H1 (cell line): ENCODE measurements around the gene OR12D2. TPM values are rescaled to one million over a fixed set of nuclear protein-coding genes. Genes with fewer than 3 reads are reported as not detected.
"Not testable (repeated sequence)": the region's sequence is repeated elsewhere in the genome, so short reads cannot be mapped to it uniquely, and the experiment has no call there.

Experiments used
- CTCF ChIA-PET: fragments of 300-600 bp; sonication (Branson Sonifier 250); formaldehyde crosslinking; loops from one replicate; lab custom pipeline; 2021; ENCODE audit not compliant: partially characterized antibody; lab: Charles Lee
- POLR2A ChIA-PET: fragments of 300-600 bp; sonication (Branson Sonifier 250); formaldehyde crosslinking; loops from one replicate; lab custom pipeline; 2021; ENCODE audit warnings: inconsistent platforms; ENCODE audit not compliant: partially characterized antibody; lab: Charles Lee
- DNase-seq, 2 experiments: peaks; one replicate each; pipeline versions ENCODE4 v3.0.0 to v3.0.0-alpha.2; 2010 to 2022; ENCODE audit warnings: low spot score in 2 of 2, low read depth in 1 of 2, mixed read lengths in 1 of 2
- FAIRE-seq: peaks from 2 replicates; lab custom pipeline; 2011; peaks lifted over from hg19 to GRCh38; lab: Jason Lieb, UNC
- H2AFZ ChIP-seq: 2 replicates; pipeline ENCODE4 v1.8.1; 2012; ENCODE audit warnings: low read length, inconsistent platforms
- H2AK5ac ChIP-seq: 2 replicates; pipeline ENCODE4 v1.6.1; 2013; ENCODE audit warnings: low read depth, low read length
- H2BK120ac ChIP-seq: replicated peaks from 2 replicates; pipeline ENCODE3; 2013; ENCODE audit warnings: low read depth, low read length, inconsistent platforms
- H2BK12ac ChIP-seq: 2 replicates; pipeline ENCODE4 v1.6.1; 2013; ENCODE audit warnings: low read depth, low read length
- H2BK15ac ChIP-seq: 2 replicates; pipeline ENCODE4 v1.6.1; 2013; ENCODE audit warnings: low read length
- H2BK20ac ChIP-seq: 2 replicates; pipeline ENCODE4 v1.6.1; 2013; ENCODE audit warnings: low read length
- H2BK5ac ChIP-seq: 2 replicates; pipeline ENCODE4 v1.6.1; 2013; ENCODE audit warnings: low read depth, low read length
- H3K14ac ChIP-seq: 2 replicates; pipeline ENCODE4 v1.6.1; 2013; ENCODE audit warnings: inconsistent platforms; ENCODE audit not compliant: insufficient read length
- H3K18ac ChIP-seq: 2 replicates; pipeline ENCODE4 v1.6.1; 2013; ENCODE audit warnings: low read length; ENCODE audit errors: extremely low read depth
- H3K23ac ChIP-seq: 2 replicates; pipeline ENCODE4 v1.6.1; 2013; ENCODE audit warnings: inconsistent platforms; ENCODE audit not compliant: insufficient read length
- H3K23me2 ChIP-seq: 2 replicates; pipeline ENCODE4 v1.6.1; 2013; ENCODE audit warnings: low read depth, low read length
- H3K27ac ChIP-seq: 2 replicates; pipeline ENCODE4 v1.6.1; 2011; ENCODE audit warnings: low read depth, low read length, inconsistent platforms
- H3K27me3 ChIP-seq, 4 experiments: replicated peaks in 1 of 4; 1 replicate in 1 of 4; 2 replicates in 3 of 4; pipeline versions ENCODE4 v1.6.1 to v1.8.1; 2011 to 2013; ENCODE audit warnings: low read length in 3 of 4, mild to moderate bottlenecking in 3 of 4, inconsistent platforms in 2 of 4, mixed read lengths in 2 of 4, moderate library complexity in 1 of 4; ENCODE audit not compliant: control insufficient read depth in 3 of 4, insufficient read depth in 3 of 4; ENCODE audit errors: extremely low read depth in 1 of 4
- H3K36me3 ChIP-seq, 4 experiments: 2 replicates each; pipeline versions ENCODE4 v1.6.1 to v1.8.1; 2011 to 2013; ENCODE audit warnings: mild to moderate bottlenecking in 4 of 4, low read length in 3 of 4, moderate library complexity in 2 of 4, control low read depth in 1 of 4, inconsistent platforms in 1 of 4; ENCODE audit not compliant: insufficient read depth in 4 of 4, control insufficient read depth in 2 of 4
- H3K4ac ChIP-seq: replicated peaks from 2 replicates; pipeline ENCODE3; 2013; ENCODE audit warnings: low read length, low read depth, mixed read lengths, inconsistent platforms; ENCODE audit not compliant: insufficient read length
- H3K4me1 ChIP-seq, 4 experiments: replicated peaks in 1 of 4; 1 replicate in 1 of 4; 2 replicates in 3 of 4; pipeline versions ENCODE4 v1.6.1 to v1.8.1; 2011 to 2013; ENCODE audit warnings: low read length in 3 of 4, inconsistent platforms in 2 of 4, mixed read lengths in 1 of 4; ENCODE audit not compliant: insufficient read depth in 4 of 4, control insufficient read depth in 3 of 4
- H3K4me2 ChIP-seq, 2 experiments: 2 replicates each; pipeline versions ENCODE4 v1.6.1 to v1.8.1; 2011 to 2013; ENCODE audit warnings: low read depth in 2 of 2, low read length in 2 of 2, control low read depth in 1 of 2, inconsistent platforms in 1 of 2, mild to moderate bottlenecking in 1 of 2; ENCODE audit not compliant: insufficient read depth in 1 of 2
- H3K4me3 ChIP-seq, 4 experiments: fragments of 200-600, 300-600 bp in 1 of 4; sonication (generic), shearing (Covaris generic), sonication (Bioruptor Twin) in 1 of 4; 2 replicates each; pipeline versions ENCODE4 v1.5.1 to v1.8.1; 2011 to 2016; ENCODE audit warnings: low read length in 4 of 4, low read depth in 3 of 4, control low read depth in 2 of 4, inconsistent platforms in 2 of 4, mild to moderate bottlenecking in 2 of 4, mixed read lengths in 1 of 4, moderate library complexity in 1 of 4; ENCODE audit not compliant: insufficient read depth in 2 of 4; ENCODE audit errors: extremely low read depth in 1 of 4
- H3K56ac ChIP-seq: replicated peaks from 2 replicates; pipeline ENCODE3; 2013; ENCODE audit warnings: low read depth, mild to moderate bottlenecking, mixed read lengths, low read length, inconsistent platforms; ENCODE audit not compliant: insufficient read length
- H3K79me1 ChIP-seq: 2 replicates; pipeline ENCODE4 v1.6.1; 2013; ENCODE audit warnings: low read depth, low read length, control low read depth
- H3K79me2 ChIP-seq, 2 experiments: 2 replicates each; pipeline versions ENCODE4 v1.6.1 to v1.8.1; 2012 to 2013; ENCODE audit warnings: low read length in 2 of 2, mild to moderate bottlenecking in 2 of 2, inconsistent platforms in 1 of 2; ENCODE audit not compliant: insufficient read depth in 2 of 2, control insufficient read depth in 1 of 2
- H3K9ac ChIP-seq, 4 experiments: replicated peaks in 1 of 4; 1 replicate in 1 of 4; 2 replicates in 3 of 4; pipeline versions ENCODE4 v1.6.1 to v1.8.1; 2011 to 2013; ENCODE audit warnings: low read depth in 3 of 4, low read length in 3 of 4, control low read depth in 2 of 4, mild to moderate bottlenecking in 2 of 4, moderate library complexity in 2 of 4, inconsistent platforms in 1 of 4; ENCODE audit errors: extremely low read depth in 1 of 4
- H3K9me3 ChIP-seq, 2 experiments: 2 replicates each; pipeline versions ENCODE4 v1.6.1 to v1.8.1; 2012 to 2013; ENCODE audit warnings: mild to moderate bottlenecking in 2 of 2, moderate library complexity in 2 of 2, control low read depth in 1 of 2, inconsistent platforms in 1 of 2, low read depth in 1 of 2, low read length in 1 of 2, mixed read lengths in 1 of 2; ENCODE audit not compliant: insufficient read depth in 2 of 2
- H4K20me1 ChIP-seq, 2 experiments: replicated peaks in 1 of 2; 2 replicates each; pipeline versions ENCODE3 to v1.8.1; 2011 to 2013; ENCODE audit warnings: inconsistent platforms in 2 of 2, low read length in 2 of 2, mild to moderate bottlenecking in 1 of 2; ENCODE audit not compliant: insufficient read depth in 2 of 2, control insufficient read depth in 1 of 2
- H4K5ac ChIP-seq: 2 replicates; pipeline ENCODE4 v1.6.1; 2013; ENCODE audit warnings: low read length, low read depth, mixed read lengths, inconsistent platforms; ENCODE audit not compliant: insufficient read length
- H4K8ac ChIP-seq: 2 replicates; pipeline ENCODE4 v1.8.0; 2013; ENCODE audit warnings: mild to moderate bottlenecking, moderate library complexity, low read length, inconsistent platforms; ENCODE audit not compliant: insufficient read depth; ENCODE audit errors: extremely low read depth
- H4K91ac ChIP-seq: replicated peaks from 2 replicates; pipeline ENCODE3; 2013; ENCODE audit warnings: low read length, mixed read lengths, inconsistent platforms; ENCODE audit not compliant: insufficient read length
- RBBP5 ChIP-seq: IDR thresholded peaks from 2 replicates; pipeline ENCODE4 v1.7.1; 2012; ENCODE audit warnings: low read depth, mild to moderate bottlenecking, inconsistent platforms, low read length, moderate library complexity, borderline replicate concordance
- WGBS, 2 experiments: shearing (Covaris generic) in 1 of 2; methylation state at CpG; one replicate each; pipeline versions ENCODE4 v1.1.6 to v1.1.7; 2013 to 2015; ENCODE audit warnings: low lambda C conversion rate in 2 of 2, mixed read lengths in 2 of 2, inconsistent platforms in 1 of 2, low coverage in 1 of 2, missing lambda C conversion rate in 1 of 2; ENCODE audit not compliant: insufficient replicate concordance in 2 of 2, insufficient coverage in 1 of 2, insufficient read length in 1 of 2; ENCODE audit errors: extremely low coverage in 1 of 2, missing lambda C conversion rate in 1 of 2; 5-methylcytosine and 5-hydroxymethylcytosine counted together
- polyA plus RNA-seq, 7 experiments: library from polyadenylated mRNA; depleted of rRNA in 3 of 7; stranded (reverse) in 5 of 7; unstranded in 2 of 7; fragments of >200 nt in 5 of 7; fragments of 200-250 nt in 2 of 7; gene quantifications; 1 replicate in 5 of 7; 2 replicates in 1 of 7; 4 replicates in 1 of 7; pipeline versions ENCODE4 v1.2.1 to v1.2.3, GENCODE V29; 2011 to 2013; ENCODE audit warnings: missing spikeins in 2 of 7, mixed read lengths in 2 of 7
- total RNA-seq: library from RNA; stranded (reverse); fragmentation: NEBNext Ultra II Directional; extraction: Animal tissue kit (Norgen Biotek cat#: 25700); gene quantifications from 2 replicates; pipeline ENCODE4 v1.2.1, GENCODE V29; 2021

The OR12D2 gene
- total and polyA plus RNA-seq, 2 of the 8 experiments (the other 6 are each of a cell fraction or from before 2014, with no cell fraction given) = not detected

- TF ChIP-seq RBBP5 = no peak
These were observed at the start of gene OR12D2 (continued) for GRCh38 chr6:29395331-29395730.

GRCh38 chr6:29349348-29349747 lies 46.1 kb upstream of the OR12D2 start:
- H3K14ac ChIP-seq, H3K27ac ChIP-seq, H2BK15ac ChIP-seq, FAIRE-seq, H3K27me3 ChIP-seq, H3K4me2 ChIP-seq, H3K4me1 ChIP-seq, H3K23ac ChIP-seq, H3K4me3 ChIP-seq, H3K9ac ChIP-seq, POLR2A ChIA-PET, H2BK5ac ChIP-seq, H2BK20ac ChIP-seq, H2BK120ac ChIP-seq, H4K91ac ChIP-seq, H3K9me3 ChIP-seq, H2BK12ac ChIP-seq, H3K23me2 ChIP-seq, H3K79me2 ChIP-seq, H2AK5ac ChIP-seq, H2AFZ ChIP-seq, DNase-seq, H3K79me1 ChIP-seq, H4K5ac ChIP-seq, H3K56ac ChIP-seq, H3K36me3 ChIP-seq, H4K8ac ChIP-seq, H3K18ac ChIP-seq, H3K4ac ChIP-seq, H4K20me1 ChIP-seq: not testable (repeated sequence)
- CTCF ChIA-PET = interaction anchor here (0.9 kb wide), 1 partner anchor 341 kb away, joined by 4 read pairs; no protein-coding TSS in a partner anchor
- whole genome bisulfite sequencing, 2 experiments = 85% methylated on average over 3 of the region's 3 CpGs; no CpG with 5 or more reads in 1 of the 2 experiments
